Mucosa of descending colon (tissue), 3 donors: ENCODE measurements around the gene TEX264. TPM values are rescaled to one million over a fixed set of nuclear protein-coding genes. Genes with fewer than 3 reads are reported as not detected.

ENCODE experiments used
- ATAC-seq: fragments of 200-7000 bp; cut with Tn5 transposase; one replicate; pipeline ENCODE4 v1.9.1; 2020; ENCODE audit warnings: mild to moderate bottlenecking, moderate library complexity
- DNase-seq, 3 donors: peaks; one replicate each; pipeline ENCODE4 v3.0.0-alpha.2; 2020
- H3K36me3 ChIP-seq: fragments of 200-600 bp; one replicate; pipeline ENCODE4 v1.8.0; 2021; ENCODE audit warnings: low read depth, mild to moderate bottlenecking
- H3K4me1 ChIP-seq: fragments of 200-600 bp; one replicate; pipeline ENCODE4 v1.8.0; 2021; ENCODE audit warnings: low read depth, mild to moderate bottlenecking
- H3K4me3 ChIP-seq: fragments of 200-600 bp; one replicate; pipeline ENCODE4 v1.8.0; 2021; ENCODE audit warnings: mild to moderate bottlenecking
- H3K9me3 ChIP-seq: fragments of 200-600 bp; one replicate; pipeline ENCODE4 v1.8.0; 2021; ENCODE audit warnings: mild to moderate bottlenecking
- intact Hi-C, 2 donors: fragments of 100-400 bp; cut with DNase I in 1 of 2; cut with micrococcal nuclease in 1 of 2; formaldehyde crosslinking; loops; one replicate each; pipeline versions ENCODE4 v1.11.0 to v1.11.1; 2022; cut with DNase I, micrococcal nuclease
- total RNA-seq, 3 donors: library from RNA; stranded (reverse); fragmentation: NEBNext Ultra II Directional in 2 of 3; extraction: Animal tissue kit (Norgen Biotek cat#: 25700) in 2 of 3; gene quantifications; one replicate each; pipeline versions ENCODE4 v1.2.1 to v1.2.4, GENCODE V29; 2021 to 2023
- TF ChIP-seq, protein P1 (sequence below): fragments of 200-600 bp; IDR thresholded peaks from one replicate; pipeline ENCODE4 v1.8.0; 2022; ENCODE audit warnings: antibody characterized with exemption, mild to moderate bottlenecking
- donor health status: DM: no; HTN: no; CAD: no; lungs with moderate emphysema.
- donor health status: DM: no; HTN: no; CAD: no.
- donor health status: DM: no; HTN: yes; CAD: no.

TEX264 gene
- total RNA-seq, 3 donors from 2014 or later: 53.2 to 73.6 (median 59.1) TPM

DNA sequence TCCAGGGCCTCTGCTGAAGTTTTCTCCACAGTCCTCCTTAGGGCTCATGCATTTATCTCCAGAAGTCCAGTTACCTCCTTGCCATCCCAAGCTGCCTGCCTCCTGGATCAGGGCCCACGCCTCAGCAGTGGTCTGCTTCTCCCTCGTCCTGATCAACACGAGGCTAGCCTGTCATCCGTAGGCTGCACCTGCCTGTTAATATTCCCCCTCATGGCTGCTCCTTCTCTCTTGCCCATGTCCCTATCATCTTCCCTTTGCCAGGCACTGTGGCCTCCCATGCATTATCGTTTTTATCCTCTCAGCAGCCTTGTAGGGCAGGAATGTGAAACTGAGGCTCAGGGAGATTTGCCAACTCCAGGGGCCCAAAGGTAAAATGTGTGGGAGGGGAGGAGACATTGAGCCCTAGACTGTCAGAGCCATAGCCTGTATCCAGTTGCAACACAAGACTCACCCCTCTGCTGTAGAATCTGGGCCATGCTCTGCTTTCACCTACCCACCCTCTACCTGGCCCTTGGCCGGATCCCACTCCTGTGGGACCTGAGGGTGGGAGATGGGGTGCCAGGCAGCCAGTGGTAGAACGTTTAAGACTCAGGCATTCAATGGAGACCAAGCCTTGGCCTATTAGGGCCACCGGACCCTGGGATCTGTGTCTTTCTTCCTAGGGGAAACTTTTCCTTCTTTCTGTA, 40.4 kb downstream of the TEX264 start:
- no peak overlapping the region for H3K4me3 ChIP-seq
- DNase-seq (no peak), ATAC-seq (no peak)
- no peaks in the 10 kb centered on the region for H3K36me3 ChIP-seq
- intact Hi-C loops: no loop called here
- no peaks in the 10 kb centered on the region for H3K4me1 ChIP-seq
- TF ChIP-seq, protein P1, sequence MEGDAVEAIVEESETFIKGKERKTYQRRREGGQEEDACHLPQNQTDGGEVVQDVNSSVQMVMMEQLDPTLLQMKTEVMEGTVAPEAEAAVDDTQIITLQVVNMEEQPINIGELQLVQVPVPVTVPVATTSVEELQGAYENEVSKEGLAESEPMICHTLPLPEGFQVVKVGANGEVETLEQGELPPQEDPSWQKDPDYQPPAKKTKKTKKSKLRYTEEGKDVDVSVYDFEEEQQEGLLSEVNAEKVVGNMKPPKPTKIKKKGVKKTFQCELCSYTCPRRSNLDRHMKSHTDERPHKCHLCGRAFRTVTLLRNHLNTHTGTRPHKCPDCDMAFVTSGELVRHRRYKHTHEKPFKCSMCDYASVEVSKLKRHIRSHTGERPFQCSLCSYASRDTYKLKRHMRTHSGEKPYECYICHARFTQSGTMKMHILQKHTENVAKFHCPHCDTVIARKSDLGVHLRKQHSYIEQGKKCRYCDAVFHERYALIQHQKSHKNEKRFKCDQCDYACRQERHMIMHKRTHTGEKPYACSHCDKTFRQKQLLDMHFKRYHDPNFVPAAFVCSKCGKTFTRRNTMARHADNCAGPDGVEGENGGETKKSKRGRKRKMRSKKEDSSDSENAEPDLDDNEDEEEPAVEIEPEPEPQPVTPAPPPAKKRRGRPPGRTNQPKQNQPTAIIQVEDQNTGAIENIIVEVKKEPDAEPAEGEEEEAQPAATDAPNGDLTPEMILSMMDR: no peak
- H3K9me3 ChIP-seq: no peaks in the 10 kb centered on the region

DNA sequence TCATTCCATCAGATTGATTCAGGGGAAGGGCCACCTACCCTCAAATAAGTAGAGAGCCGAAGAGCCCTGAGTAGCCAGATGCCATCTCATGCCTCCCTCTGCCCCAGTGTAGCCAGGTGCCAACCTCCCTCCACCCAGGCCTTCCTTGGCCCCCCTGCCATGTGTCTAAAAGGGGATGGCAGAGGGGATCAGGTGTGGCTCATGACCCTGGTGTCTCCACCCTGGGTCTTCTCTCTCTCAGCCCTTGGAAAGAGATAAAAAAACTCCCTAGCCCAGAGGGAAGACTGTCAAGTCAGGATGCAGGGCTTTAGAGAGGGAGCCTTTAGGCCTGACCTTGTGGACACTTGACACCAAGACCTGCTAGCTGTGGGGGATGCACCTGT, 41.0 kb downstream of the TEX264 start:
- DNase-seq (no peak), ATAC-seq (no peak)
- intact Hi-C loops: no loop called here

DNA sequence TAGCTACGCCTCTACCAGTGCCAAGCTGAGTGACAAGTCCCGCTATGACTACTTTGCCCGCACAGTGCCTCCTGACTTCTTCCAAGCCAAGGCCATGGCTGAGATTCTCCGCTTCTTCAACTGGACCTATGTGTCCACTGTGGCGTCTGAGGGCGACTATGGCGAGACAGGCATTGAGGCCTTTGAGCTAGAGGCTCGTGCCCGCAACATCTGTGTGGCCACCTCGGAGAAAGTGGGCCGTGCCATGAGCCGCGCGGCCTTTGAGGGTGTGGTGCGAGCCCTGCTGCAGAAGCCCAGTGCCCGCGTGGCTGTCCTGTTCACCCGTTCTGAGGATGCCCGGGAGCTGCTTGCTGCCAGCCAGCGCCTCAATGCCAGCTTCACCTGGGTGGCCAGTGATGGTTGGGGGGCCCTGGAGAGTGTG, 41.5 kb downstream of the TEX264 start:
- Histone ChIP-seq H3K4me3 (no peak overlapping the region), H3K4me1 (no peaks in the 10 kb centered on the region), H3K9me3 (no peaks in the 10 kb centered on the region), H3K36me3 (no peaks in the 10 kb centered on the region)
- intact Hi-C loops: no loop called here
- TF ChIP-seq, protein P1: no peak
- DNase-seq (no peak), ATAC-seq (no peak)

More for the DNA sequence above, 41.0 kb downstream of the TEX264 start:
- Histone ChIP-seq H3K9me3 (no peaks in the 10 kb centered on the region), H3K36me3 (no peaks in the 10 kb centered on the region), H3K4me3 (no peak overlapping the region), H3K4me1 (no peaks in the 10 kb centered on the region)
- TF ChIP-seq, protein P1: no peak

DNA sequence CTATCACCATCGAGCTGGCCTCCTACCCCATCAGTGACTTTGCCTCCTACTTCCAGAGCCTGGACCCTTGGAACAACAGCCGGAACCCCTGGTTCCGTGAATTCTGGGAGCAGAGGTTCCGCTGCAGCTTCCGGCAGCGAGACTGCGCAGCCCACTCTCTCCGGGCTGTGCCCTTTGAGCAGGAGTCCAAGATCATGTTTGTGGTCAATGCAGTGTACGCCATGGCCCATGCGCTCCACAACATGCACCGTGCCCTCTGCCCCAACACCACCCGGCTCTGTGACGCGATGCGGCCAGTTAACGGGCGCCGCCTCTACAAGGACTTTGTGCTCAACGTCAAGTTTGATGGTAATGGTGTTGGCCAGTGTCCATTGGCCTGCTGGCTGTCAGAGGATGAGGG, 41.9 kb downstream of the TEX264 start:
- H3K36me3 ChIP-seq: no peaks in the 10 kb centered on the region
- intact Hi-C loops: no loop called here
- TF ChIP-seq, protein P1: no peak
- ATAC-seq (no peak), DNase-seq (no peak)
- H3K9me3 ChIP-seq: no peaks in the 10 kb centered on the region
- H3K4me3 ChIP-seq: no peak overlapping the region
- H3K4me1 ChIP-seq: no peaks in the 10 kb centered on the region

DNA sequence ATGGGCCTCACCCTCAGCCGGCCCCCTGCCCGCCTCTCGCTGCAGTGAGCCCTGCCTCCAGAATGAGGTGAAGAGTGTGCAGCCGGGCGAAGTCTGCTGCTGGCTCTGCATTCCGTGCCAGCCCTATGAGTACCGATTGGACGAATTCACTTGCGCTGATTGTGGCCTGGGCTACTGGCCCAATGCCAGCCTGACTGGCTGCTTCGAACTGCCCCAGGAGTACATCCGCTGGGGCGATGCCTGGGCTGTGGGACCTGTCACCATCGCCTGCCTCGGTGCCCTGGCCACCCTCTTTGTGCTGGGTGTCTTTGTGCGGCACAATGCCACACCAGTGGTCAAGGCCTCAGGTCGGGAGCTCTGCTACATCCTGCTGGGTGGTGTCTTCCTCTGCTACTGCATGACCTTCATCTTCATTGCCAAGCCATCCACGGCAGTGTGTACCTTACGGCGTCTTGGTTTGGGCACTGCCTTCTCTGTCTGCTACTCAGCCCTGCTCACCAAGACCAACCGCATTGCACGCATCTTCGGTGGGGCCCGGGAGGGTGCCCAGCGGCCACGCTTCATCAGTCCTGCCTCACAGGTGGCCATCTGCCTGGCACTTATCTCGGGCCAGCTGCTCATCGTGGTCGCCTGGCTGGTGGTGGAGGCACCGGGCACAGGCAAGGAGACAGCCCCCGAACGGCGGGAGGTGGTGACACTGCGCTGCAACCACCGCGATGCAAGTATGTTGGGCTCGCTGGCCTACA, 44.4 kb downstream of the TEX264 start:
- H3K9me3 ChIP-seq: no peaks in the 10 kb centered on the region
- intact Hi-C loops: no loop called here
- ATAC-seq (no peak), DNase-seq (no peak)
- TF ChIP-seq, protein P1: no peak
- no peaks in the 10 kb centered on the region for H3K36me3 ChIP-seq
- H3K4me1 ChIP-seq: no peaks in the 10 kb centered on the region
- H3K4me3 ChIP-seq: no peak overlapping the region
